Upper lobe of left lung (tissue), 6 donors: ENCODE measurements around the gene MTRF1. TPM values are rescaled to one million over a fixed set of nuclear protein-coding genes. Genes with fewer than 3 reads are reported as not detected.

ENCODE experiments used
- ATAC-seq, 2 donors: fragments of 200-7000 bp; cut with Tn5 transposase; one replicate each; pipeline ENCODE4 v1.9.1; 2022; ENCODE audit warnings: mild to moderate bottlenecking in 2 of 2, moderate library complexity in 2 of 2; ENCODE audit not compliant: low FRiP score in 2 of 2
- DNase-seq, 2 donors: peaks; one replicate each; pipeline ENCODE4 v3.0.0-alpha.2; 2019 to 2020
- H3K27ac ChIP-seq, 4 donors: fragments of 200-600 bp; sonication (generic); one replicate each; pipeline ENCODE4 v1.5.1; 2016 to 2019
- H3K27me3 ChIP-seq, 4 donors: fragments of 200-600 bp; sonication (generic); one replicate each; pipeline ENCODE4 v1.5.1; 2017 to 2019
- H3K36me3 ChIP-seq, 4 donors: fragments of 200-600 bp; sonication (generic); one replicate each; pipeline ENCODE4 v1.5.1; 2016 to 2019
- H3K4me1 ChIP-seq, 4 donors: fragments of 200-600 bp; sonication (generic); one replicate each; pipeline ENCODE4 v1.5.1; 2018 to 2019
- H3K4me3 ChIP-seq, 4 donors: fragments of 200-600 bp; sonication (generic); one replicate each; pipeline ENCODE4 v1.5.1; 2017 to 2019; ENCODE audit warnings: mild to moderate bottlenecking in 2 of 4, moderate library complexity in 1 of 4
- H3K9me3 ChIP-seq, 4 donors: fragments of 200-600 bp; sonication (generic); one replicate each; pipeline ENCODE4 v1.5.1; 2018 to 2019
- EP300 ChIP-seq, 4 donors: sonication (generic); formaldehyde crosslinking; IDR thresholded peaks; one replicate each; pipeline ENCODE4 v1.5.1; 2017; ENCODE audit warnings: antibody characterized with exemption in 4 of 4, control low read depth in 2 of 4
- POLR2A ChIP-seq, 4 donors: fragments of 450-650 bp; IDR thresholded peaks; one replicate each; pipeline ENCODE4 v1.5.1; 2016 to 2017; ENCODE audit warnings: antibody characterized with exemption in 4 of 4, mild to moderate bottlenecking in 2 of 4
- POLR2AphosphoS5 ChIP-seq, 2 donors: sonication (generic); formaldehyde crosslinking; IDR thresholded peaks; one replicate each; pipeline ENCODE4 v1.5.1; 2017; ENCODE audit warnings: antibody characterized with exemption in 2 of 2
- WGBS, 2 donors: methylation state at CpG; one replicate each; pipeline ENCODE4 v1.1.5; 2017 to 2018; 5-methylcytosine and 5-hydroxymethylcytosine counted together
- total RNA-seq, 6 donors: library from RNA; depleted of rRNA in 4 of 6; stranded (reverse); fragments of >200 nt in 4 of 6; gene quantifications; one replicate each; pipeline versions ENCODE4 v1.1.0 to v1.2.1, GENCODE V29; 2016 to 2021
- TF ChIP-seq, protein P1 (sequence below), 6 experiments: fragments of 450-650 bp in 4 of 6; fragments of 200-600 bp in 2 of 6; sonication (generic) in 2 of 6; IDR thresholded peaks; one replicate each; pipeline ENCODE4 v1.5.1; 2016 to 2019; ENCODE audit warnings: antibody characterized with exemption in 6 of 6
- donor health status: DM: no; HTN: no; CAD: no; lungs with moderate emphysema.
- donor health status: DM: no; HTN: yes; CAD: no; lungs with severe emphysema.

Gene MTRF1
- total RNA-seq, 6 donors from 2014 or later = 7.8 to 35.6 (median 9.4) TPM

DNA sequence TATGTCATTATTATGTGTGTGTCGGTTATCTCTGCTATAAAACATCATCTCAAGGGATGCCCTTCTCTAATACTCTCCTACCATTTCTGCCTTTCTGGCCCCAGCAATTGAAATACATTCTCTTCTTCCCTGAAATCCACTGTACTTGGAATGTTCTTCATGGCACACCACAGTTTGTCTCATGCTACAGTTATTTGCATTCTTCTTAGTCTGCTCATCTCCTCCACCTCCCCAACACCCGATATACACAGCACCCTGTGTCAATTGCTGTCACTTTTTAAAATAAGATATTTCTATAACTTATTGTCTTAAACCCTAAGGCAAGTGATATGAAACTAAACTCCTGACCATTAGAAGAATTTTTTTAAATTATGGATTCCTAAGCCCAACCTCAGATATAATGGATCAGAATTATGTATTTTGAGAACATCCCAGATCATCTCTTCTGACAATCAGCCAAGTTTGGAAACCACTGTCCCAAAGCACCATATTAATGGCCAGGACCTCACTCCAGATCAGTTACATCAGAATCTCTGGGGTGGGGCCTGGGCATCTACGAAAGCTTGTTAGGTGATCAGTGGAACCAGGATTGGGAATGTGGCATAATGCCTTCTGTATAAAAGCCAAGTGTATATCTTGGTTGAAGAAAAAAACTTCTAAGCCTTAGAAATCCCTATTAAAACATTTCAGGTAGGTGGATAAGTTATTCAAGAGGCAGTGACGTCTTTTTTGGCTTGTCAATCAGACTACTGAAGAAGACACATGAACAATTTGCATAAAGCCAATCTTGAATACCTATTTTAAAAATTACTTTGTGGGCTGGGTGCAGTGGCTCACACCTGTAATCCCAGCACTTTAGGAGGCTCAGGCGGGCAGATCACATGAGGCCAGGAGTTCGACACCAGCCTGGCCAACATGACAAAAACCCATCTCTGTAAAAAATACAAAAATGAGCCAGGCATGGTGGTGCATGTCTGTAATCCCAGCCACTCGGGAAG, 39.0 kb downstream of the MTRF1 start:
- H3K9me3 ChIP-seq = no peaks in the 10 kb centered on the region
- H3K4me1 ChIP-seq = no peaks in the 10 kb centered on the region
- H3K36me3 ChIP-seq = peaks cover 0 to 9% (median 3%) of the 10 kb centered on the region in 4 donors
- no peak overlapping the region for H3K4me3 ChIP-seq
- no peak overlapping the region for H3K27ac ChIP-seq
- ATAC-seq (no peak), DNase-seq (no peak)
- H3K27me3 ChIP-seq = no peaks in the 10 kb centered on the region
- no peak for TF ChIP-seq POLR2A (IDR thresholded peaks at IDR 0.05)
- no peak for TF ChIP-seq EP300 (IDR thresholded peaks at IDR 0.05)
- TF ChIP-seq, protein P1, sequence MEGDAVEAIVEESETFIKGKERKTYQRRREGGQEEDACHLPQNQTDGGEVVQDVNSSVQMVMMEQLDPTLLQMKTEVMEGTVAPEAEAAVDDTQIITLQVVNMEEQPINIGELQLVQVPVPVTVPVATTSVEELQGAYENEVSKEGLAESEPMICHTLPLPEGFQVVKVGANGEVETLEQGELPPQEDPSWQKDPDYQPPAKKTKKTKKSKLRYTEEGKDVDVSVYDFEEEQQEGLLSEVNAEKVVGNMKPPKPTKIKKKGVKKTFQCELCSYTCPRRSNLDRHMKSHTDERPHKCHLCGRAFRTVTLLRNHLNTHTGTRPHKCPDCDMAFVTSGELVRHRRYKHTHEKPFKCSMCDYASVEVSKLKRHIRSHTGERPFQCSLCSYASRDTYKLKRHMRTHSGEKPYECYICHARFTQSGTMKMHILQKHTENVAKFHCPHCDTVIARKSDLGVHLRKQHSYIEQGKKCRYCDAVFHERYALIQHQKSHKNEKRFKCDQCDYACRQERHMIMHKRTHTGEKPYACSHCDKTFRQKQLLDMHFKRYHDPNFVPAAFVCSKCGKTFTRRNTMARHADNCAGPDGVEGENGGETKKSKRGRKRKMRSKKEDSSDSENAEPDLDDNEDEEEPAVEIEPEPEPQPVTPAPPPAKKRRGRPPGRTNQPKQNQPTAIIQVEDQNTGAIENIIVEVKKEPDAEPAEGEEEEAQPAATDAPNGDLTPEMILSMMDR (IDR thresholded peaks at IDR 0.05) = no peak
- TF ChIP-seq POLR2AphosphoS5 (IDR thresholded peaks at IDR 0.05) = no peak
- 84 to 93% methylated on average over 7 of the region's 7 CpGs for WGBS, 2 donors

DNA sequence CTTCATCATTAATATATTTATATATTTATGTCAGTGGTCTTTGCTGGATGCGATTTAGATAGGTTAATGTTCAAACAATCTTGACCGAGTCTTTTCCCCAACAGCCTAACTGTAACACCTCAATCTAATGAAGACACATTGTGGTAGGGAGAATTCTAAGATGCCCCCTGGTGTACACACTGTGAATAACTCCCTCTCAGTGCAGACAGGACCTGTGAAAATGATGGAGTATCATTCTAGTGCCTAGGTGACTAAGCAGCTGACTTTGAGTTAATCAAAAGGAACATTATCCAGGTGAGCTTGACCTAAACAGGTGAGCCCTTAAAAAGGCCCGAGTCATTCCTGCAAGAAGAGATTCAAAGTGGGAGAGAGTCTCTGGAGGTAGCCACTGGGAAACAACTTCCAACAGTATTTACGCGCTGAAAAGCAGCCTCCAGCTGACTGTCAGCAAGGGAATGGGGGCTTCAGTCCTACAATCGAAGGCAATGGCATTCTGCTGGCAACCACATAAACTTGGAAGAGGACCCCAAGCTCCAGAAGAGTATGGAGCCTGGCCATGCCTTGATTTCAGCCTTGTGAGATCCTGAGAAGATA, 41.0 kb downstream of the MTRF1 start:
- H3K27ac ChIP-seq = no peak overlapping the region
- 50 to 54% methylated on average over 6 of the region's 6 CpGs for WGBS, 2 donors
- H3K9me3 ChIP-seq = no peaks in the 10 kb centered on the region
- ATAC-seq = peak; percentile 85
- no peaks in the 10 kb centered on the region for H3K4me1 ChIP-seq
- peak in 1 of 2 donors; percentile 25 for DNase-seq
- no peaks in the 10 kb centered on the region for H3K27me3 ChIP-seq
- no peak for TF ChIP-seq EP300 (IDR thresholded peaks at IDR 0.05)
- no peak for TF ChIP-seq POLR2AphosphoS5 (IDR thresholded peaks at IDR 0.05)
- no peak for TF ChIP-seq POLR2A (IDR thresholded peaks at IDR 0.05)
- TF ChIP-seq, protein P1 (IDR thresholded peaks at IDR 0.05) = peak; percentile 66 to 84 (median 80)
- H3K4me3 ChIP-seq = no peak overlapping the region
- H3K36me3 ChIP-seq = peaks cover 0 to 9% (median 3%) of the 10 kb centered on the region in 4 donors

DNA sequence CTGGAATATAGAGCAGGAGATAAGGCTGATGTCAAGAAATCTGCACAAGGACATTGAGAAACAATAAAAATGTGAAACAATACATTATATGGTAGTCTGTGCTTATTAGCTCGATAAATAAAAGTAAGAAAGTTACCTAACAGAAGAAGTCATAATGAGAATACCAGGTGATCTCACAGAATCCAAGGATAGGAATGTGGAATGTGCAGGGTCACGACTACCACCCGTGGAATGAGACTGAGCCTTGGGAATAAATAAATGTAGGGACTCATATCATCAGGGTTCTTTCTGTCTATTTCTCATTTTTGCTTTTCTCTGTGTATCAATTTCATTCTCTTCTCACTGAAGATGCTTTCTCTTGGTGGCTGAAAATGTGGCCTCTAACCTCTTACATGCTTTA, 43.0 kb downstream of the MTRF1 start:
- no peak for DNase-seq
- Histone ChIP-seq H3K27ac (no peak overlapping the region), H3K4me3 (no peak overlapping the region), H3K27me3 (no peaks in the 10 kb centered on the region), H3K9me3 (no peaks in the 10 kb centered on the region), H3K36me3 (peaks cover 0 to 3% (median 1%) of the 10 kb centered on the region in 4 donors), H3K4me1 (no peaks in the 10 kb centered on the region)
- no peak for TF ChIP-seq EP300 (IDR thresholded peaks at IDR 0.05)
- no peak for TF ChIP-seq POLR2A (IDR thresholded peaks at IDR 0.05)
- ATAC-seq = no peak
- 90 to 96% methylated on average over 3 of the region's 3 CpGs for WGBS, 2 donors

DNA sequence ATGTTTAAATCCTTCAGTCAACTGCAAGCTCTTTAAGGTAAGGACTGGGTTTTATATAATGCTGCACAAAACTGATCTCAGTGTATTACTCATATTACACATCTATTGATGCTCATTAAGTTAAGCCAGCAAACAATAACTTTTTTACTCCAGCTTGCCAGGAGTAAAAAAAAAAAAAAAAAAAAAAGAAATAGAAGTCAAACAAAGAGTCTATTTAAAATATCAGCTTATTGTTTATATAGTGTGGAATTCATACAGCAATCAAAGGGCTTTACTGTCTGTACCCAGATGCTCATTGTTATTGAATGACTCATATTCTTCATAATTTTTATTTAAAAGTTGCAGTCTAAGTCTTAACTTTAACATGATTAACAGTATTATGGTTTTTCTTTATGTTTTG, 47.2 kb downstream of the MTRF1 start:
- H3K4me1 ChIP-seq = no peaks in the 10 kb centered on the region
- peaks cover 0 to 5% (median 0%) of the 10 kb centered on the region in 4 donors for H3K9me3 ChIP-seq
- H3K4me3 ChIP-seq = no peak overlapping the region
- DNase-seq = no peak
- no peaks in the 10 kb centered on the region for H3K27me3 ChIP-seq
- H3K27ac ChIP-seq = no peak overlapping the region
- ATAC-seq = no peak
- H3K36me3 ChIP-seq = peaks cover 0 to 3% (median 0%) of the 10 kb centered on the region in 4 donors
- TF ChIP-seq EP300 (IDR thresholded peaks at IDR 0.05) (no peak), POLR2AphosphoS5 (IDR thresholded peaks at IDR 0.05) (no peak), POLR2A (IDR thresholded peaks at IDR 0.05) (no peak)
- TF ChIP-seq, protein P1 (IDR thresholded peaks at IDR 0.05) = no peak

DNA sequence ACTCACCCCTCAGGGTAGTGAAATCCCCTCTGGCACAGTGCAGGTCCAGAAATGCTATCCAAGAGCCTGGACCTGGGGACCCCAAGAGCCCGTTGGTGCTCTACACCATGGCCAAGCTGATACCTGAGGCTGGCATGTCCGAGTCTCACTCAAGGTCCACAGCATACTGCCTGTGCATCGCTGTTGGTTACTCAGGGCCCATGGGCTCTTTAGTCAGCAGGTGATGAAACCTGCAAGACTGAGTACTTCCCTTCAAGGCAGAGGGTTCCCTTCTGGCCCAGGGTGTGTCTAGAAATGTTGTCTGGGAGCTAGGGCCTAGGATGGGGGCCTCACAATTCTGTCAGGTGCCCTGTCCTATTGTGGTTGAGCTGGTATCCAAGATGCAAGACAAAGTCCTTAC, 49.5 kb downstream of the MTRF1 start:
- no peak for DNase-seq
- Histone ChIP-seq H3K4me1 (no peaks in the 10 kb centered on the region), H3K27me3 (no peaks in the 10 kb centered on the region), H3K9me3 (peaks cover 0 to 9% (median 0%) of the 10 kb centered on the region in 4 donors), H3K27ac (no peak overlapping the region), H3K36me3 (no peaks in the 10 kb centered on the region), H3K4me3 (no peak overlapping the region)
- 64% methylated on average over 3 of the region's 3 CpGs; no CpG with 5 or more reads in 1 of the 2 donors for WGBS, 2 donors
- peak in 1 of 2 donors; percentile 57 for ATAC-seq
- TF ChIP-seq, protein P1 (IDR thresholded peaks at IDR 0.05) = no peak
- TF ChIP-seq POLR2AphosphoS5 (IDR thresholded peaks at IDR 0.05) (no peak), POLR2A (IDR thresholded peaks at IDR 0.05) (no peak), EP300 (IDR thresholded peaks at IDR 0.05) (no peak)
